HG03442 (cell line): Measurements from ENCODE around the gene FAAP20.

Experiments
- ATAC-seq: cut with Tn5 transposase; IDR thresholded peaks from one replicate; pipeline ENCODE4 v1.9.1; 2021; ENCODE audit warnings: mild to moderate bottlenecking, moderate library complexity; ENCODE audit not compliant: unreplicated experiment

Gene FAAP20

GRCh38 chr1:2212532-2213491, 18.2 kb upstream of the FAAP20 start:
- no peak for ATAC-seq

- ATAC-seq: no peak
These were observed 17.6 kb upstream of the FAAP20 start for GRCh38 chr1:2212274-2212531.

DNA sequence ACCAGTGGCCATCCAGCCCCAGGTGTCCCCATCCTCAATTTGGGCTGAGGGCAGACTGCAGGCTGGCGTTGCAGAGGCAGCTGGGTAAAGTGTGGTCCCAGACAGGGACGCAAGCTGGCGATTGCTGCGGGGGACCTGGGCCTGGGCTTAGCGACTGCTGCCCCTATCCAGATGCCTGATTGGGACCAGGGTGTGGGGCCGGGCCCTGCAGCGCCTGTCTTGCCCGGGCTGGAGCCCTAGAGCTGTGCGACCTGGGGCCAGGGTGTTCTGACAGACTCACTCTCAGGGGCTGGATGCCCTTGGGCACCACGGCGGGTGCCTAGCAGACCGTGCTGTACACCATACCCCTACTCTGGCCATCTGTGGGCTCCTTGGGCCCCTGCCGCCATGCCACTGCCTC, 16.2 kb upstream of the FAAP20 start:
- no peak for ATAC-seq

- no peak for ATAC-seq
These were observed 15.6 kb upstream of the FAAP20 start for GRCh38 chr1:2210084-2210653.

DNA sequence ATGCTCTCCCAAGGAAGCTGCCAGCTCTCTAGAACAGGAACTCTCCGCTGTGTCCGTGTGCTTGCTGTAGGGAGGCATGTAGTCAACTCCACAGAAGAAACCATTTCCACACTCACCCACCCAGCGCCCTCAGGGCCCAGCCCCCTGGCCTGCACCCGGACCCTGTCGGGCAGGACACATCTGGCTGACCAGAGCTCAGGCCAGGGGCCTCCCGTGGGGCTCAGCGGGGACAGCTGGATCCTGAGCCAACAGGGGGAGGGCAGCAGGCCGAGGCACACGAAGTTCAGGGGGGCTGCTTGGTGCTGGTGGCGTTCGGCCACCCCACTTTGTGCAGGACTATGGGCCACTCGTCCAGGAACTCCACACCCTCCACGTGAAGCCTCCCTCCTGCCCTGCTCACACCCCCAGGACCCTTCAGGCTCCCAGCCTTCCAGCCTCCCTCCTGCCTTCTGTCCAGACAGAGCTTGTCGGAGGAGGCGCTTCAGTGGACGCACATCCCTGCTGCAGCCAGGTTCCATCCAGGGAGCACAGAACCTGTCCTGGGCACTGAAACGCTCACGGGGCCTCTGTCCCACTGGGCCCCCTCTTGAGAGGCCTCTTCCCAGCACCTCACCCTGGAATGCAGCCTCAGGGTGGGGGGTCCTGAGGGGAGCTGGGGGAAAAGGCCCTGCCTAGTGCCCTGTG, 15.0 kb upstream of the FAAP20 start:
- no peak for ATAC-seq

DNA sequence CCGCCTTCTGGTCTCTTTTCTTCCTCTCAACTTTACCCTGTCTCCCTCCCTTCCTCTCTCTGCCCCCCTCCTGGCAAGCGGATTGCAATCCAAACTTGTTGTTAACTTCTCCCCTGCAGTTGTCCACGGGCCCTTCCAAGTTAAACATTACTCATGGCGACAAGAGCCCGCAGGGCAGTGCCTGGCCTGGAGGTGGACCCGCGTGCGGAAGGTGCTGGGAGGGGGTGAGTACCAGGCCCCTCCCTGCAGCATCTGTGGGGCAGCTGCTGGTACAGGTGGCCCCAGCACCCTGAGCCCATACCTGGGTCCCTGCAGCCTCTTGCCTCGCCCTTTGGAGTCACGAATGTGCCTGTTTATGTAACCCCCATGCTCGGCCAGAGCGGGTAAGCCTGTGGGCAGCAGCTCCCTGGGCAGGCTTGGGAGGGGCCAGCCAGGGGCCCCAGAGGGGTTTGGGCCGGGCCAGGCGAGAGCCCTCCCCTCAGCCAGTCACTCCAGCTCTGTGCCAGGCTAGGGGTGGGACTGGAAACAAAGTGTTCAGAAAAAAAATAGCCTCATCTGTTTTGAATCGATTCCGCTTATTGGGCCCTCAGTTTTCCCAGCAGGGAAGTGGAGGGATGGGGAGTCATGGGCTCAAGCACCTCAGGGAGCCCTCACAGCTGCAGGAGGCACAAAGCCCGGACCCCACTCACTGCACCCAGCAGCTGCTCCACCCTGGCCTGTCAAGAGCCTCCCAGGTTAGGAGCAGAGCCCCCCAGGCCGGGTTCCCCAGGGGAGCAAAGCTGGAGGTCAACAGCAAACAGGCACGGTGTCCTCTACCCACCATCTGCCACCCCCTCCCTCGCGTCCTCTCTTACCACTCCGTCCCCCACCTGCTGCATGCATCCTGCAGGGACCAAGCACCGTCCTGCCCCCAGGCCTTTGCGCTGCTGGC, 14.0 kb upstream of the FAAP20 start:
- ATAC-seq: no peak

GRCh38 chr1:2206813-2207487, 12.4 kb upstream of the FAAP20 start:
- no peak for ATAC-seq

DNA sequence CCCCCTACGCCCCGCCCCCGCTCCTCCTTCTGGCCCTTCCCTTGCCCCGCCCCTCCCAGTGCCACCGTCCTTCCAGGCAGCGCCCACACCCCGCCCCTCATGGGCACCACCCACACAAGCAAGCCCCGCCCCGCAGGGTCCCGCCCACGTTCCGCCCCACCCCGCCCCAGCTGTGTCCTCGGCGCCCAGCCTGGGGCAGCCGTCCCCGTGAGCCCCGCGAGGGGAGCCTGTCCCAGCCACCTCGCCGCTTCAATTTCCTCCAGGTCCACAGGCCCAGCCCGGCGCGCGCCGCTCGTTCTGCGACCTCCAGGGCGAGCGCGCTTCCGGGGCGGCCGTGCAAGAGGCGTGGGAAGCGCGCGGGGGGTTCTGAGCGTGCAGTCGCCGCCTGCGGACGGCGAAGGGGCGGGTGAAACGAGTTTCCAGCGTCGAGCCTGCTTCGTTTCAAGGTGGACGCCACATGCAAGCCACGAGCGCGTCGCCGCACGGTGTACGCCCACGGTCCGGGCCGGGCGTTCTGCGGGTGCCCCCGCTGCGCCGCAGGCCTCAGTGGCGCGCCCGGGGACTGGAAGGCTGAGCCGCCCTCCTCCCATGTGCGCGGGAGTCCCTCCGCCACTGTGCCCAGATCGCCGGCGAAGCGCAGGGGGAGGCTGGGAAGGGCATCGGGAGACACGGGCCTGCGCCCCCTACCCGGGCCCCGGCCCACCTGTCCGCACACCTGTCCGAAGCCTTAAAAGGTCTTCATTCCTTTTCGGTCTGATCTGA, 10.8 kb upstream of the FAAP20 start:
- ATAC-seq: peak; percentile 55

- ATAC-seq: peak; percentile 32
These were observed 10.0 kb upstream of the FAAP20 start for GRCh38 chr1:2204415-2205190.

DNA sequence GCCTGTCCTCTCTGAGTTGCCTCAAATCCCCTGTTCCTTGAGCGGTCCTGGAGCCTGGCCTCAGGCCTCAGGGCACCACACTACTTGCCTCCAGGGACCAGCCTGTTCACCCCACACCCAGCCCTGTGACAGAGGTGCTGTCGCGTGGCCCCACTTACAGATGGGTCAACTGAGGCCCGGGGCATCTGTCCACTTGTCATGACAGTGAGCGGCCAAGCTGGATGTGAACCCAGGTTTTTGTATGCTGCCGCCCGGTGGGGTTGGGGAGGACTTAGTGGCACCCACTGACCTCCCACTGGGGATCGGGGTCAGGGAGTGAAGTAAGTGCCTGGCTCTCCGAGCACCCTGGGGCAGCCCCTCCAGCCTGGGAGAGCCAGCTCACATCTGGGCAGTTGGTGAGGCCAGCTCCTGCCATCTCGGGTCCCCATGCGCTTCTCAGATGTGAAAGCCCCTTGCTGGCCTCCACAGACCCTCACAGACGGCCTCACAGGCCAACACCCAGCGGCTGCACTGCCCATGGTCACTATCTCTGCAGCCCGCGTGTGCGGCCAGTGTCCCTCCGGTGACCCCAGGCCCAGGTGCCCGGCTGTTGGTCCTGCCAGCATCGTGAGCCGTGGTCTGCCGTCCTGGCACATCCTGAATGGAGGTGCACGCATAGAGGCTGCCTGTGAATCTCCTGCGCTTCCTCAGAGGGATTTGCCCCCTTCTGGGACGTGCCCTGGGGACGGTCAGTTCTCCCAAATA, 9.3 kb upstream of the FAAP20 start:
- ATAC-seq: no peak

GRCh38 chr1:2202843-2203601, 8.4 kb upstream of the FAAP20 start:
- ATAC-seq: no peak

DNA sequence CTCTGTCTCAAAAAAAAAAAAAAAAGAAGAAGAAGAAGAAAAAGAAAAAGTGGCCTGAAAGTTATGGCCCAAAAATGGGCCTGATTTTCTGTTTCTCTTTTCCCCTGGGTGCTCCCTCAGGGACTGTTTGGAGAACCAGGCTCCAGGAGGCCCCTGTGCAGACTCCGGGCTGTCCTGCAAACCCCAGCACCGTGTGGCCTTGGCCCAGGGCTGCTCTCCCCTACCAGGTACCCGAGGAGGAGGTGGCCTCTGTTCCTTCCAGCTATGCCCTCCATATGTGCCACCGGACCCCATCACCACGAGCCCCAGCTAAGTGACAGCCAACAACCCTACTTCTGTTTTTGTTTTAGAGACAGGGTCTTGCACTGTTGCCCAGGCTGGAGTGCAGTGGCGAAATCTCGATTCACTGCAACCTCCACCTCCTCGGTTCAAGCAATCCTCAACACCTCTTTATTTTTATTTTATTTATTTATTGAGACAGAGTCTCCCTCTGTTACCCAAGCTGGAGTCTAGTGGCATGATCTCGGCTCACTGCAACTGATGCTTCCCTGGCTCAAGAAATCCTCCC, 7.5 kb upstream of the FAAP20 start:
- ATAC-seq: no peak

GRCh38 chr1:2201062-2201461, 6.5 kb upstream of the FAAP20 start:
- ATAC-seq: no peak

GRCh38 chr1:2200308-2200943, 5.9 kb upstream of the FAAP20 start:
- no peak for ATAC-seq

DNA sequence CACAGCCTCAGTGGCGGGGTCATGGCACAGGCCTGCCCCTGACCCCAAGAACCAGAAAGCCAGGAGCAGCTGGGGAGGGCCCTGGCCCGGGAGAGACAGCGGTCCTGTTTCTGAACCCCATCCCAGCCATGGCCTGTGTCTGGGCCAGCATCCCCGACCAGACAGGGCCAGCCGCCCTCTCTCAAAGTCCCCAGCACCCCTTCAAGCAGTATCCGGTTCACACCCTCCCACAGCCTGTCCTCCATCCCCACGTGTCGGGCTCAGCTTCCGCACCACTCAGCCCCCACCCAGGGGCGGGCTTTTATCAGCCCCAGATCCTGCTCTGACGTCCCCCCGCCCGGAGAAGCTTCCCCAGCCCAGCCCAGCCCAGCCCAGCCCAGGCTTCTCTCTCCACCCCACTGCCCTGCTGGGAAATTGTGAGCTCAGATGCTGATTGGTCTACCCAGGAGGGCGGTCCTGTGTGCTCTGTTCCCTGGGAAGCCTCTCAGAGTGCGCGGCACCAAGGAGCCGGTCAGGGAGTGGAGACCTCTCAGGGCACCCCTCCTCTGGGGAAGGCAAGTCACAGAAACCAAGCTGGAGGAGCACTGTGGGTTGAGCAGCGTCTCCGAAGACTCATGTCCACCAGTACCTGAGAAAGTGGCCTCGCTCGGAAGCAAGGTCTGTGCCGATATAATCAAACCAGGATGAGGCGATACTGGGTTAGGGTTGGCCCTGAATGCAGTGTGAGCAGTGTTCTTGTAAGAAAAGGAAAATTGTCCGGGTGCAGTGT, 4.7 kb upstream of the FAAP20 start:
- ATAC-seq: no peak

GRCh38 chr1:2198571-2198970, 4.0 kb upstream of the FAAP20 start:
- ATAC-seq: no peak
